ENCODE data around the gene SSX4B.
"Not testable (repeated sequence)": the region's sequence is repeated elsewhere in the genome, so short reads cannot be mapped to it uniquely, and the experiment has no call there.

SSX4B gene, protein sequence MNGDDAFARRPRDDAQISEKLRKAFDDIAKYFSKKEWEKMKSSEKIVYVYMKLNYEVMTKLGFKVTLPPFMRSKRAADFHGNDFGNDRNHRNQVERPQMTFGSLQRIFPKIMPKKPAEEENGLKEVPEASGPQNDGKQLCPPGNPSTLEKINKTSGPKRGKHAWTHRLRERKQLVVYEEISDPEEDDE

DNA sequence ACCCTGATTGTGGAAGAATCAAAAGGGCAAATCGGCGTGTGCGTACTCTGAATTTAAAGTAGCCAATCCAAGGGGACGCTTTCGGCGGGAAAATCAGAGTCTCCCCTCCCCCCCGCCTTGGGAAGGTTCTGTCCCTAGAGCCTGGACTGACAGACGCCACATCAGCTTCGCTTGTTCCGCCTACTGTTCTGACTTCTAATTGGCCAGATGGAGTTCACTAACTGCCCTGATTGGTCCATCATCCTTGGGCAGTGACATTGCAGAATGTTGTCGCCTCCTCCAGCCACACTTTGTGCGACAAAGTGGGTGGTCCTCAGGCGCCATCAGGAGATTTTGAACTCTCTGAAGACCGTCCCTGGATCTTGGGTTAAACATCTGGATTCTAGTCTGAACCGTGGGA is at the start of gene SSX4B:
TSS of gene SSX4B (minus strand) at position 101 of the 400 bp plus-strand sequence. CDS start 588 bp downstream, outside the sequence.
- H3K9me3 ChIP-seq (ENCODE audit: low read depth, low read length); H3K27ac ChIP-seq; H3K9ac ChIP-seq (ENCODE audit: insufficient read length); H3K4me3 ChIP-seq; H3K36me3 ChIP-seq (ENCODE audit: insufficient read depth, low read length); DNase-seq (ENCODE audit: low read depth, low spot score): not testable (repeated sequence)

DNA sequence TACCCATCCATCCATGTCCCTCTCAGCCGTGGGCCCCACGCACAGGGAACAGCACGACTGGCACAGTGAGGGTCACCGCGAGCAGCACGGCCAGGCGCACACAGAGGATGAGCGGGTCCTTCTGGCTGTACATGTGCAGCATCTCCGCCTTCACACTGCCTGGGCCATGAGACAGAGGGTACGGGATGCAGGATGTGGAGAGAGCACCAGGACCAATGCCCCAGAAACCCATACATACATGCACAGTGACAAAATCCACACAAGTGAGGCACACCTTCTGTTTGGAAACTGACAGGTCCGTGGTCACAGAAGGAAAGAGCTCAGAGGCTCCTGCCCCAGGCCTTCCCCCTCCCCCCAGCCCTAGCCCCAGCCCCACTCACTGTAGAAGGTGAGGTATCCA is 48.8 kb upstream of the SSX4B start:
- no peaks in the 10 kb centered on the region for H3K9me3 ChIP-seq (ENCODE audit: low read depth, low read length)

DNA sequence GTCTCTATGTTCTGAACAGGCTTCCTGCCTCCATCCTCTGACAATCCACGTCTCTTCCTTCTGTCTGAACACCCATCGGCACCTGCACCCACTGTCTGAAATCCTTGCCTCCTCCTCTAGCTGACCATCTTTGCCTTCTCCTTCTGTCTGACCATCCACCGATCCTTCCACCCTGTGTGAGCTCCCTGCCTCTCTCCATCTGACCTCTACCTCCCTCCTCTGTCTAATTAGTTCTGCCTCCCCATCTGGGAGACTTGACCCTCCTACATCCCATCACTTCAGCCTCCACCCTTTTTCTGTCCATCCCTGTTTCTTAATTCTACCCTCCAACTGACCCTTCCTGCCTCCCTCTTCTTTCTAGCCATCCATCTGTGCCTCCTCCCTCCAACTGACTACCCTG is 48.3 kb upstream of the SSX4B start:
- Histone ChIP-seq H3K4me3 (no peak overlapping the region), H3K9ac (ENCODE audit: insufficient read length) (no peak overlapping the region), H3K27ac (no peak overlapping the region), H3K9me3 (ENCODE audit: low read depth, low read length) (no peaks in the 10 kb centered on the region), H3K36me3 (ENCODE audit: insufficient read depth, low read length) (peaks cover 29% of the 10 kb centered on the region; the same call in 1 of the 2 replicates)
- TF ChIP-seq FOXP2 (optimal IDR thresholded peaks at IDR 0.05; ENCODE audit: control extremely low read depth, extremely low read length, insufficient read depth) (no peak), EZH2 (IDR thresholded peaks at IDR 0.05) (no peak), POLR2AphosphoS5 (IDR thresholded peaks at IDR 0.05; ENCODE audit: borderline replicate concordance, low read depth, low read length) (no peak)
- no peak for DNase-seq (ENCODE audit: low read depth, low spot score)

More for the DNA sequence above, 48.8 kb upstream of the SSX4B start:
- DNase-seq (ENCODE audit: low read depth, low spot score), result no peak
- no peak overlapping the region for H3K9ac ChIP-seq (ENCODE audit: insufficient read length)
- H3K4me3 ChIP-seq, result no peak overlapping the region
- no peak for TF ChIP-seq FOXP2 (optimal IDR thresholded peaks at IDR 0.05; ENCODE audit: control extremely low read depth, extremely low read length, insufficient read depth)
- no peak for TF ChIP-seq EZH2 (IDR thresholded peaks at IDR 0.05)
- no peak for TF ChIP-seq POLR2AphosphoS5 (IDR thresholded peaks at IDR 0.05; ENCODE audit: borderline replicate concordance, low read depth, low read length)
- peaks cover 34% of the 10 kb centered on the region; the same call in 1 of the 2 replicates for H3K36me3 ChIP-seq (ENCODE audit: insufficient read depth, low read length)
- H3K27ac ChIP-seq, result no peak overlapping the region

DNA sequence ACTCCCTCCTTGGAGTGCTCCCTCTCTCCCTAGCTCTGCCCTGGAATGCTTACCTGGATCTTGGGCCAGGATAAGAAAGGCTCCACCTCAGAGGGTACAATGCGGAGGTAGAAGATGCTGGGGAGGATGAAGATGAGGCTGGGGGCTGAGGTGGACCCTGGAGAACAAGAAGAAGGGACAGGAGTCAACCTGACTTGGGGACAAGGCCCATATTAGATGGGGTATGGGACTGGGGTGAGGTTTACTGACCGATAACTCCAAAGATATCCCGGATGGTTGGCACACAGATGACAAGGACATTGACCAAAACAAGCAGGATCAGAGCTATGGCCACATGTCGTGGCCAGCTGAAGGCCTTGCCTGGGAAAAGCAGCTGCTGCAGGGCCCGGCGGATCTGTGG is 47.7 kb upstream of the SSX4B start:
- Histone ChIP-seq H3K9ac (ENCODE audit: insufficient read length) (no peak overlapping the region), H3K4me3 (no peak overlapping the region), H3K36me3 (ENCODE audit: insufficient read depth, low read length) (peaks cover 29% of the 10 kb centered on the region; the same call in 1 of the 2 replicates), H3K9me3 (ENCODE audit: low read depth, low read length) (no peaks in the 10 kb centered on the region), H3K27ac (no peak overlapping the region)
- DNase-seq (ENCODE audit: low read depth, low spot score), result no peak
- TF ChIP-seq EZH2 (IDR thresholded peaks at IDR 0.05) (no peak), POLR2AphosphoS5 (IDR thresholded peaks at IDR 0.05; ENCODE audit: borderline replicate concordance, low read depth, low read length) (no peak), FOXP2 (optimal IDR thresholded peaks at IDR 0.05; ENCODE audit: control extremely low read depth, extremely low read length, insufficient read depth) (no peak)

DNA sequence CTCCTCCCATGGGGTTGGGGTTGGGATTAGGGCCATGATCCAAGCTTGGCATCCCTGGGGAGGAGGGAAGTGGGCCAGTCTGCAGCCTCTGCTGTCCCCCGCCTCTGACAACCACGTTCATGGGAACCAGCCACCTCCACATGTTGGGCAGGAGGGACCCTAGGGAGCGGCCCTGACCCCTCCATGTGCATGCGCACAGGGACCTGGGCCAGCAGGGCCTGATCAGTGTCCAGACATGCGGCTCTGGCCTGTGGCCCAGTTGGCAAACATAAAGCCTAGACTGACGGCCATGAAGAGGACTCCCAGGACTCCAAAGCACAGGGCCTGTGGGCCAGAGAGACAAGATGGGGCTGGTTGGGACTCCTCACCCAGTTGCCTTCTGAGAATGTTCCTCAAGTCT is 47.0 kb upstream of the SSX4B start:
- Histone ChIP-seq H3K4me3 (no peak overlapping the region), H3K9ac (ENCODE audit: insufficient read length) (no peak overlapping the region), H3K36me3 (ENCODE audit: insufficient read depth, low read length) (peaks cover 29% of the 10 kb centered on the region; the same call in 1 of the 2 replicates), H3K9me3 (ENCODE audit: low read depth, low read length) (no peaks in the 10 kb centered on the region), H3K27ac (no peak overlapping the region)
- no peak for DNase-seq (ENCODE audit: low read depth, low spot score)
- TF ChIP-seq FOXP2 (optimal IDR thresholded peaks at IDR 0.05; ENCODE audit: control extremely low read depth, extremely low read length, insufficient read depth), result no peak
- TF ChIP-seq EZH2 (IDR thresholded peaks at IDR 0.05), result no peak
- TF ChIP-seq POLR2AphosphoS5 (IDR thresholded peaks at IDR 0.05; ENCODE audit: borderline replicate concordance, low read depth, low read length), result no peak

DNA sequence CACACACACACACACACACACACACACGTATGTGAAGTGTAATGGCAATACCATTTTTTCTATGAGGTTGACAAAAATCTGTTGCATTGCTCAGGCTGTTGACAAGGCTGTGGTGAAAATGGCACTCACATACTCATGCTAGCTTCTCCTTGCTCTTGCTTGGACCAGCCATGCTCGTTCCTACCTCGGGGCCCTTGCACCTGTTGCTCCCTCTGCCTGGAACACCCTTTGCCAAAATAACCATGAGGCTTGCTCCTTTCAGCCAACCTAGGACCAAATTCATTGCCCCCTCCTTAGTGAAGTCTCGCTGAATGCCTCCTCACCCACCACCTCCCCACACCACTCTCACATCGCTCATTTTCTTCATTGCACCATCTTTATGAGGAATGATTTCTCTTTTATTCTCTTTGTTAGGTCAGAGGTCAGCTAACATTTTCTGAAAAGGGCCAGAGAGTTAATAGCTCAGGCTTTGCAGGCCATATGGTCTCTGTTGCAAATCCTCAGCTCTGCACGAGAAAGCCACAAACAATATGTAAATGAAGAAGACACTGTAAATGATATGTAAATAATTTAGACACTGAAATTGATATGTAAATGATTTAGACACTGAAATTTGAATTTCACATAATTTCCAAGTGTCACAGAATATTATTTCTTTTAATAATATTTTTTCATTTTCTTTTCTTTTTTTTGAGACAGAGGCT is 45.0 kb upstream of the SSX4B start:
- H3K36me3 ChIP-seq (ENCODE audit: insufficient read depth, low read length), result peaks cover 18% of the 10 kb centered on the region; the same call in 1 of the 2 replicates
- no peak overlapping the region for H3K27ac ChIP-seq
- no peak overlapping the region for H3K4me3 ChIP-seq
- no peaks in the 10 kb centered on the region for H3K9me3 ChIP-seq (ENCODE audit: low read depth, low read length)
- no peak for DNase-seq (ENCODE audit: low read depth, low spot score)
- H3K9ac ChIP-seq (ENCODE audit: insufficient read length), result no peak overlapping the region
- TF ChIP-seq EZH2 (IDR thresholded peaks at IDR 0.05) (no peak), POLR2AphosphoS5 (IDR thresholded peaks at IDR 0.05; ENCODE audit: borderline replicate concordance, low read depth, low read length) (no peak), FOXP2 (optimal IDR thresholded peaks at IDR 0.05; ENCODE audit: control extremely low read depth, extremely low read length, insufficient read depth) (no peak)

DNA sequence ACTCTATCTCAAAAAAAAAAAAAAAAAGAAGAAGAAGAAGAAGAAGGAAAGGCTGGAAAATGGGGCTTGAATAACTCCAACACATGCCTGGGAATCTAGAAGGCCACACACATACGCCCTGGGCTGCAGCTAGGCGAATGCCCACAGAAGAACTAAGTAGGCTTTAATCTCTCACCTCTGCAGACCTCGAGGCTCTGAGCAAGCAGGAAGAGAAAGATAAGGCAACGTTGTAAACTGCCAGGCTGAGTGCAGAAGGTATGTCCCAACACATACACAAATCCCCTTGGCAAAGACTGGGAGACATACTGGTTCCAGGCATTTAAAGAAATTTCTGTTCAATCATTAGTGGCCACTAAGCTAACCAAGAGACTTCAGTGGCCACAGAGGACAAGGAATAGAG is 39.9 kb upstream of the SSX4B start:
- Histone ChIP-seq H3K9ac (ENCODE audit: insufficient read length) (no peak overlapping the region), H3K27ac (no peak overlapping the region), H3K4me3 (no peak overlapping the region), H3K9me3 (ENCODE audit: low read depth, low read length) (no peaks in the 10 kb centered on the region), H3K36me3 (ENCODE audit: insufficient read depth, low read length) (no peaks in the 10 kb centered on the region)
- DNase-seq (ENCODE audit: low read depth, low spot score), result no peak
- TF ChIP-seq EZH2 (IDR thresholded peaks at IDR 0.05), result no peak
- no peak for TF ChIP-seq POLR2AphosphoS5 (IDR thresholded peaks at IDR 0.05; ENCODE audit: borderline replicate concordance, low read depth, low read length)
- TF ChIP-seq FOXP2 (optimal IDR thresholded peaks at IDR 0.05; ENCODE audit: control extremely low read depth, extremely low read length, insufficient read depth), result no peak

DNA sequence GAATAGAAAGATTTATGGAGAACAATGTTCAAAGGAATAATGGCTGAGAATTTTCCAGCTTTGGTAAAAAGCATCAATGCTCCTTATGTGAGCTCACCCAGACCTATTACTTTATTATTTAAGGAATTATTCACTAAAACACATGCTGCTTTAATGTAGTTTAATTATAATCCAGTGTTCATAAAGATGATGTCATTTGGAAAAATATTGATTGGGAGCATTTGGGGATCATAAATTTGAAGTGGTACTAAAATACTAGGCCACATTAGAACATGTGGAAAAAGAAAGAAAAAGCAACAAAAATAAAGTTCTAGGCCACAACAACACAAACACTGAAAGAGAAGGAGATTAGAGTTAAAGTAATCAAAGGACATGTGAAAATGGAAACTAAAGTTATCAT is 38.3 kb upstream of the SSX4B start:
- Histone ChIP-seq H3K36me3 (ENCODE audit: insufficient read depth, low read length) (no peaks in the 10 kb centered on the region), H3K27ac (no peak overlapping the region), H3K4me3 (no peak overlapping the region), H3K9ac (ENCODE audit: insufficient read length) (no peak overlapping the region), H3K9me3 (ENCODE audit: low read depth, low read length) (no peaks in the 10 kb centered on the region)
- TF ChIP-seq POLR2AphosphoS5 (IDR thresholded peaks at IDR 0.05; ENCODE audit: borderline replicate concordance, low read depth, low read length), result no peak
- no peak for TF ChIP-seq FOXP2 (optimal IDR thresholded peaks at IDR 0.05; ENCODE audit: control extremely low read depth, extremely low read length, insufficient read depth)
- no peak for TF ChIP-seq EZH2 (IDR thresholded peaks at IDR 0.05)
- DNase-seq (ENCODE audit: low read depth, low spot score), result no peak

DNA sequence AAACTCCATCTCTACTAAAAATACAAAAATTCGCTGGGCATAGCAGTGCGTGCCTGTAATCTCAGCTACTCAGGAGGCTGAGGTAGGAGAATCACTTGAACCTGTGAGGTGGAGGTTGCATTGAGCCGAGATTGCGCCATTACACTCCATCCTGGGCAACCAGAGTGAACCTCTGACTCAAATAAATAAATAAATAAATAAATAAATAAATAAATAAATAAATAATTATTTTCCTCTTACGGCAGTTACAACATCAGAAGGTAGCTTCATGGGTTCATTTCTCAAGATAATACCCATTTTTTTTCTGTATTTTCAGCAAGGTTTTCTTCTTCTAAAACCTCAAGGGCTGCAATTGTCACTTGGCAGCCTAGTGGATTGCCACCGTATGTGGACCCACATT is 35.4 kb upstream of the SSX4B start:
- not testable (repeated sequence) for H3K36me3 ChIP-seq (ENCODE audit: insufficient read depth, low read length); H3K4me3 ChIP-seq; H3K9me3 ChIP-seq (ENCODE audit: low read depth, low read length); DNase-seq (ENCODE audit: low read depth, low spot score); H3K9ac ChIP-seq (ENCODE audit: insufficient read length); H3K27ac ChIP-seq

DNA sequence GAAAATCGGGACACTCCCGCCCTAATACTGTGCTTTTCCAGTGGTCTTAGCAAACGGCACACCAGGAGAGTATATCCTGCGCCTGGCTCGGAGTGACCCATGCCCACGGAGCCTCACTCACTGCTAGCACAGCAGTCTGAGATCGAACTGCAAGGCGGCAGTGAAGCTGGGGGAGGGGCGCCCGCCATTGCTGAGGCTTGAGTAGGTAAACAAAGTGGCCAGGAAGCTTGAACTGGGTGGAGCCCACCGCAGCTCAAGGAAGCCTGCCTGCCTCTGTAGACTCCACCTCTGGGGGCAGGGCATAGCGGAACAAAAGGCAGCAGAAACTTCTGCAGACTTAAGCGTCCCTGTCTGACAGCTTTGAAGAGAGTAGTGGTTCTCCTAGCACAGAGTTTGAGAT is 22.0 kb upstream of the SSX4B start:
- not testable (repeated sequence) for H3K9ac ChIP-seq (ENCODE audit: insufficient read length); H3K27ac ChIP-seq; H3K4me3 ChIP-seq; H3K9me3 ChIP-seq (ENCODE audit: low read depth, low read length); DNase-seq (ENCODE audit: low read depth, low spot score); H3K36me3 ChIP-seq (ENCODE audit: insufficient read depth, low read length)

DNA sequence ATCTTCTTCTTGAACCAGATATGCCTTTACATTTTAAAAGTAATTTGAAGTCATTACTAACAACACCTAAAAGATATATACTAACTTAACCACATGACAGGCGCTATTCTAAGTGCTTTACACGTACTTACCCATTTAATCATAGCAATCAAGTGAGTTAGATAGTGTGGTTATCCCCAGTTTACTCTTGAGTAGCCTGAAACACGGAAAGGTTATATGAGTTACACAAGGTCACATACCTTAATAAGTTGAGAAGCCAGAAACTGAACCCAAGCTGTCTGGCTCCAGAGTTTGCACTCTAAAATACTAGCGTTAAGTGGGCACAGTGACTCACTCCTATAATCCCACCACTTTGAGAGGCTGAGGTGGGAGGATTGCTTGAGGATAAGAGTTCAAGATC is 18.4 kb upstream of the SSX4B start:
- H3K9ac ChIP-seq (ENCODE audit: insufficient read length); DNase-seq (ENCODE audit: low read depth, low spot score); H3K36me3 ChIP-seq (ENCODE audit: insufficient read depth, low read length); H3K4me3 ChIP-seq; H3K27ac ChIP-seq; H3K9me3 ChIP-seq (ENCODE audit: low read depth, low read length): not testable (repeated sequence)

DNA sequence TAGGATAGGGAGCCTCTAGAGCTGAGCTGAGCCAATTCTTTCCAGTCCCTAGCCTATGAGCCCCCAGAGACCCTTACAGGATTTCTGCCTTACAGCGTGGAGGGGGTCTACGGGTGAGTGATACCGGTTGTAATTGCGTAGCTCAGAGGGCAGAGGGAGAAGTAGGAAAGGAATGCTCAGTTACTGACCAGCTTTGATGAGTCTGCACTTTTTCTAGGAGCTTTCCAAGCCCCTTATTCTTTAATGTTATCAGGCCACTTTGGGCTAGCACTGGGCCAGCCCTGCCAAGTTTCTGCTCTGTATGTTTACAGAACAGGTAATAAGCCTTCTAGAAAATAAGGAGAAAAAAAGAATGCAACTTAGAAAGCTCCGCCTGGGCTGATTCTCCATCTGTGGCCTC is 17.8 kb upstream of the SSX4B start:
- H3K4me3 ChIP-seq, result not testable (repeated sequence)

More for the DNA sequence above, 17.8 kb upstream of the SSX4B start:
- not testable (repeated sequence) for H3K36me3 ChIP-seq (ENCODE audit: insufficient read depth, low read length); H3K9me3 ChIP-seq (ENCODE audit: low read depth, low read length); DNase-seq (ENCODE audit: low read depth, low spot score); H3K9ac ChIP-seq (ENCODE audit: insufficient read length); H3K27ac ChIP-seq
